Tibial nerve (tissue), 4 donors: Measurements from ENCODE around the gene ASH1L. TPM values are rescaled to one million over a fixed set of nuclear protein-coding genes. Genes with fewer than 3 reads are reported as not detected.

Source experiments
- DNase-seq, 2 donors: peaks; one replicate each; pipeline ENCODE4 v3.0.0-alpha.2; 2019; ENCODE audit warnings: low spot score in 2 of 2
- H3K27ac ChIP-seq, 4 donors: fragments of 200-600 bp; sonication (generic) in 3 of 4; one replicate each; pipeline ENCODE4 v1.5.1; 2017 to 2019; ENCODE audit warnings: mild to moderate bottlenecking in 1 of 4
- H3K27me3 ChIP-seq, 2 donors: fragments of 200-600 bp; sonication (generic) in 1 of 2; one replicate each; pipeline versions ENCODE4 v1.5.1 to v1.6.0; 2017 to 2019
- H3K36me3 ChIP-seq, 3 donors: fragments of 200-600 bp; sonication (generic); one replicate each; pipeline ENCODE4 v1.5.1; 2018 to 2019
- H3K4me1 ChIP-seq, 4 donors: fragments of 200-600 bp; sonication (generic) in 3 of 4; one replicate each; pipeline ENCODE4 v1.5.1; 2017 to 2019
- H3K4me3 ChIP-seq, 4 donors: fragments of 200-600 bp; sonication (generic) in 3 of 4; one replicate each; pipeline ENCODE4 v1.5.1; 2017 to 2019; ENCODE audit warnings: mild to moderate bottlenecking in 1 of 4, moderate library complexity in 1 of 4
- H3K9me3 ChIP-seq, 4 donors: fragments of 200-600 bp; sonication (generic) in 3 of 4; one replicate each; pipeline ENCODE4 v1.5.1; 2017 to 2019
- CTCF ChIP-seq, 5 experiments: fragments of 200-600 bp in 3 of 5; fragments of 450-650 bp in 2 of 5; sonication (generic) in 3 of 5; IDR thresholded peaks; one replicate each; pipeline ENCODE4 v1.5.1; 2016 to 2019; ENCODE audit warnings: antibody characterized with exemption in 5 of 5, mild to moderate bottlenecking in 3 of 5, moderate library complexity in 2 of 5
- EP300 ChIP-seq, 2 donors: sonication (generic); formaldehyde crosslinking; IDR thresholded peaks; one replicate each; pipeline ENCODE4 v1.6.1; 2017; ENCODE audit warnings: antibody characterized with exemption in 2 of 2, mild to moderate bottlenecking in 1 of 2
- POLR2A ChIP-seq, 2 donors: fragments of 450-650 bp; IDR thresholded peaks; one replicate each; pipeline ENCODE4 v1.6.1; 2017; ENCODE audit warnings: antibody characterized with exemption in 2 of 2, mild to moderate bottlenecking in 2 of 2, moderate library complexity in 2 of 2
- WGBS, 2 donors: methylation state at CpG; one replicate each; pipeline ENCODE4 v1.1.5; 2018; 5-methylcytosine and 5-hydroxymethylcytosine counted together
- small RNA-seq: library from RNA; depleted of rRNA; stranded (forward); fragments of <200 nt; gene quantifications from one replicate; pipeline ENCODE3, GENCODE V24; 2016
- total RNA-seq, 4 donors: library from RNA; depleted of rRNA; stranded (reverse); fragments of >200 nt; gene quantifications; one replicate each; pipeline ENCODE4 v1.1.0, GENCODE V29; 2016

ASH1L gene
- total RNA-seq, 4 donors from 2014 or later = 73.7 to 99.6 (median 85.9) TPM

GRCh38 chr1:155287987-155288543 lies 274.5 kb downstream of the ASH1L start:
- DNase-seq = no peak
- 85 to 90% methylated on average over 18 to 21 of the region's 21 CpGs for WGBS, 2 donors
- H3K27ac ChIP-seq = no peak overlapping the region
- peaks cover 0 to 45% (median 0%) of the 10 kb centered on the region in 3 donors for H3K36me3 ChIP-seq
- H3K9me3 ChIP-seq = no peaks in the 10 kb centered on the region
- no peak overlapping the region for H3K4me3 ChIP-seq
- no peaks in the 10 kb centered on the region for H3K4me1 ChIP-seq
- no peaks in the 10 kb centered on the region for H3K27me3 ChIP-seq
- TF ChIP-seq POLR2A (IDR thresholded peaks at IDR 0.05) = no peak
- no peak for TF ChIP-seq EP300 (IDR thresholded peaks at IDR 0.05)
- TF ChIP-seq CTCF (IDR thresholded peaks at IDR 0.05) = no peak

GRCh38 chr1:155286544-155286943 lies 276.1 kb downstream of the ASH1L start:
- no peak for DNase-seq
- no peaks in the 10 kb centered on the region for H3K4me1 ChIP-seq
- H3K27ac ChIP-seq = no peak overlapping the region
- H3K9me3 ChIP-seq = no peaks in the 10 kb centered on the region
- no peaks in the 10 kb centered on the region for H3K27me3 ChIP-seq
- no peak for TF ChIP-seq CTCF (IDR thresholded peaks at IDR 0.05)
- TF ChIP-seq POLR2A (IDR thresholded peaks at IDR 0.05) = no peak
- TF ChIP-seq EP300 (IDR thresholded peaks at IDR 0.05) = no peak
- 93 to 98% methylated on average over 2 of the region's 2 CpGs for WGBS, 2 donors
- peaks cover 0 to 51% (median 0%) of the 10 kb centered on the region in 3 donors for H3K36me3 ChIP-seq
- no peak overlapping the region for H3K4me3 ChIP-seq

- no peak for TF ChIP-seq POLR2A (IDR thresholded peaks at IDR 0.05)
- TF ChIP-seq EP300 (IDR thresholded peaks at IDR 0.05) = no peak
- no peak for TF ChIP-seq CTCF (IDR thresholded peaks at IDR 0.05)
- H3K27me3 ChIP-seq = no peaks in the 10 kb centered on the region
- DNase-seq = no peak
- H3K4me1 ChIP-seq = no peaks in the 10 kb centered on the region
- H3K4me3 ChIP-seq = no peak overlapping the region
- WGBS, 2 donors = 86 to 93% methylated on average over 14 to 18 of the region's 18 CpGs
- no peaks in the 10 kb centered on the region for H3K9me3 ChIP-seq
- H3K27ac ChIP-seq = no peak overlapping the region
- peaks cover 0 to 51% (median 0%) of the 10 kb centered on the region in 3 donors for H3K36me3 ChIP-seq
Measured at GRCh38 chr1:155285631-155286044, 277.0 kb downstream of the ASH1L start.

Small RNAs within 50 kb of the gene (small RNA-seq; reads per million reads assigned to genes)
- gene AL353807.4 (not detected), gene RNU6-106P (not detected), gene RNU6-1297P (not detected)

Other genes starting within 250 kb of the ASH1L start
- 10 to 100 TPM; 22.2 to 36.0 (median 26.5) TPM for gene RUSC1, start 241.9 kb downstream of the ASH1L start, total RNA-seq
- gene MSTO1, start 47.4 kb upstream of the ASH1L start, total RNA-seq = 10 to 100 TPM; 16.4 to 41.4 (median 20.9) TPM
- gene YY1AP1, start 126.0 kb upstream of the ASH1L start, total RNA-seq = 100 to 1,000 TPM; 170 to 253 (median 196) TPM
- 100 to 1,000 TPM; 101 to 159 (median 138) TPM for gene DAP3, start 126.3 kb upstream of the ASH1L start, total RNA-seq